H1 (cell line): ENCODE measurements around the gene FAM168B. TPM values are rescaled to one million over a fixed set of nuclear protein-coding genes. Genes with fewer than 3 reads are reported as not detected.

Experiments
- CTCF ChIA-PET: fragments of 300-600 bp; sonication (Branson Sonifier 250); formaldehyde crosslinking; loops from one replicate; lab custom pipeline; 2021; ENCODE audit not compliant: partially characterized antibody; lab: Charles Lee
- POLR2A ChIA-PET: fragments of 300-600 bp; sonication (Branson Sonifier 250); formaldehyde crosslinking; loops from one replicate; lab custom pipeline; 2021; ENCODE audit warnings: inconsistent platforms; ENCODE audit not compliant: partially characterized antibody; lab: Charles Lee
- DNase-seq, 2 experiments: peaks; one replicate each; pipeline versions ENCODE4 v3.0.0 to v3.0.0-alpha.2; 2010 to 2022; ENCODE audit warnings: low spot score in 2 of 2, low read depth in 1 of 2, mixed read lengths in 1 of 2
- FAIRE-seq: peaks from 2 replicates; lab custom pipeline; 2011; peaks lifted over from hg19 to GRCh38; lab: Jason Lieb, UNC
- H2AFZ ChIP-seq: 2 replicates; pipeline ENCODE4 v1.8.1; 2012; ENCODE audit warnings: low read length, inconsistent platforms
- H2AK5ac ChIP-seq: 2 replicates; pipeline ENCODE4 v1.6.1; 2013; ENCODE audit warnings: low read depth, low read length
- H2BK120ac ChIP-seq: replicated peaks from 2 replicates; pipeline ENCODE3; 2013; ENCODE audit warnings: low read depth, low read length, inconsistent platforms
- H2BK12ac ChIP-seq: 2 replicates; pipeline ENCODE4 v1.6.1; 2013; ENCODE audit warnings: low read depth, low read length
- H2BK15ac ChIP-seq: 2 replicates; pipeline ENCODE4 v1.6.1; 2013; ENCODE audit warnings: low read length
- H2BK20ac ChIP-seq: 2 replicates; pipeline ENCODE4 v1.6.1; 2013; ENCODE audit warnings: low read length
- H2BK5ac ChIP-seq: 2 replicates; pipeline ENCODE4 v1.6.1; 2013; ENCODE audit warnings: low read depth, low read length
- H3K14ac ChIP-seq: 2 replicates; pipeline ENCODE4 v1.6.1; 2013; ENCODE audit warnings: inconsistent platforms; ENCODE audit not compliant: insufficient read length
- H3K18ac ChIP-seq: 2 replicates; pipeline ENCODE4 v1.6.1; 2013; ENCODE audit warnings: low read length; ENCODE audit errors: extremely low read depth
- H3K23ac ChIP-seq: 2 replicates; pipeline ENCODE4 v1.6.1; 2013; ENCODE audit warnings: inconsistent platforms; ENCODE audit not compliant: insufficient read length
- H3K23me2 ChIP-seq: 2 replicates; pipeline ENCODE4 v1.6.1; 2013; ENCODE audit warnings: low read depth, low read length
- H3K27ac ChIP-seq: 2 replicates; pipeline ENCODE4 v1.6.1; 2011; ENCODE audit warnings: low read depth, low read length, inconsistent platforms
- H3K27me3 ChIP-seq, 4 experiments: replicated peaks in 1 of 4; 1 replicate in 1 of 4; 2 replicates in 3 of 4; pipeline versions ENCODE4 v1.6.1 to v1.8.1; 2011 to 2013; ENCODE audit warnings: low read length in 3 of 4, mild to moderate bottlenecking in 3 of 4, inconsistent platforms in 2 of 4, mixed read lengths in 2 of 4, moderate library complexity in 1 of 4; ENCODE audit not compliant: control insufficient read depth in 3 of 4, insufficient read depth in 3 of 4; ENCODE audit errors: extremely low read depth in 1 of 4
- H3K36me3 ChIP-seq, 4 experiments: 2 replicates each; pipeline versions ENCODE4 v1.6.1 to v1.8.1; 2011 to 2013; ENCODE audit warnings: mild to moderate bottlenecking in 4 of 4, low read length in 3 of 4, moderate library complexity in 2 of 4, control low read depth in 1 of 4, inconsistent platforms in 1 of 4; ENCODE audit not compliant: insufficient read depth in 4 of 4, control insufficient read depth in 2 of 4
- H3K4ac ChIP-seq: replicated peaks from 2 replicates; pipeline ENCODE3; 2013; ENCODE audit warnings: low read length, low read depth, mixed read lengths, inconsistent platforms; ENCODE audit not compliant: insufficient read length
- H3K4me1 ChIP-seq, 4 experiments: replicated peaks in 1 of 4; 1 replicate in 1 of 4; 2 replicates in 3 of 4; pipeline versions ENCODE4 v1.6.1 to v1.8.1; 2011 to 2013; ENCODE audit warnings: low read length in 3 of 4, inconsistent platforms in 2 of 4, mixed read lengths in 1 of 4; ENCODE audit not compliant: insufficient read depth in 4 of 4, control insufficient read depth in 3 of 4
- H3K4me2 ChIP-seq, 2 experiments: 2 replicates each; pipeline versions ENCODE4 v1.6.1 to v1.8.1; 2011 to 2013; ENCODE audit warnings: low read depth in 2 of 2, low read length in 2 of 2, control low read depth in 1 of 2, inconsistent platforms in 1 of 2, mild to moderate bottlenecking in 1 of 2; ENCODE audit not compliant: insufficient read depth in 1 of 2
- H3K4me3 ChIP-seq, 4 experiments: fragments of 200-600, 300-600 bp in 1 of 4; sonication (generic), shearing (Covaris generic), sonication (Bioruptor Twin) in 1 of 4; 2 replicates each; pipeline versions ENCODE4 v1.5.1 to v1.8.1; 2011 to 2016; ENCODE audit warnings: low read length in 4 of 4, low read depth in 3 of 4, control low read depth in 2 of 4, inconsistent platforms in 2 of 4, mild to moderate bottlenecking in 2 of 4, mixed read lengths in 1 of 4, moderate library complexity in 1 of 4; ENCODE audit not compliant: insufficient read depth in 2 of 4; ENCODE audit errors: extremely low read depth in 1 of 4
- H3K56ac ChIP-seq: replicated peaks from 2 replicates; pipeline ENCODE3; 2013; ENCODE audit warnings: low read depth, mild to moderate bottlenecking, mixed read lengths, low read length, inconsistent platforms; ENCODE audit not compliant: insufficient read length
- H3K79me1 ChIP-seq: 2 replicates; pipeline ENCODE4 v1.6.1; 2013; ENCODE audit warnings: low read depth, low read length, control low read depth
- H3K79me2 ChIP-seq, 2 experiments: 2 replicates each; pipeline versions ENCODE4 v1.6.1 to v1.8.1; 2012 to 2013; ENCODE audit warnings: low read length in 2 of 2, mild to moderate bottlenecking in 2 of 2, inconsistent platforms in 1 of 2; ENCODE audit not compliant: insufficient read depth in 2 of 2, control insufficient read depth in 1 of 2
- H3K9ac ChIP-seq, 4 experiments: replicated peaks in 1 of 4; 1 replicate in 1 of 4; 2 replicates in 3 of 4; pipeline versions ENCODE4 v1.6.1 to v1.8.1; 2011 to 2013; ENCODE audit warnings: low read depth in 3 of 4, low read length in 3 of 4, control low read depth in 2 of 4, mild to moderate bottlenecking in 2 of 4, moderate library complexity in 2 of 4, inconsistent platforms in 1 of 4; ENCODE audit errors: extremely low read depth in 1 of 4
- H3K9me3 ChIP-seq, 2 experiments: 2 replicates each; pipeline versions ENCODE4 v1.6.1 to v1.8.1; 2012 to 2013; ENCODE audit warnings: mild to moderate bottlenecking in 2 of 2, moderate library complexity in 2 of 2, control low read depth in 1 of 2, inconsistent platforms in 1 of 2, low read depth in 1 of 2, low read length in 1 of 2, mixed read lengths in 1 of 2; ENCODE audit not compliant: insufficient read depth in 2 of 2
- H4K20me1 ChIP-seq, 2 experiments: replicated peaks in 1 of 2; 2 replicates each; pipeline versions ENCODE3 to v1.8.1; 2011 to 2013; ENCODE audit warnings: inconsistent platforms in 2 of 2, low read length in 2 of 2, mild to moderate bottlenecking in 1 of 2; ENCODE audit not compliant: insufficient read depth in 2 of 2, control insufficient read depth in 1 of 2
- H4K5ac ChIP-seq: 2 replicates; pipeline ENCODE4 v1.6.1; 2013; ENCODE audit warnings: low read length, low read depth, mixed read lengths, inconsistent platforms; ENCODE audit not compliant: insufficient read length
- H4K8ac ChIP-seq: 2 replicates; pipeline ENCODE4 v1.8.0; 2013; ENCODE audit warnings: mild to moderate bottlenecking, moderate library complexity, low read length, inconsistent platforms; ENCODE audit not compliant: insufficient read depth; ENCODE audit errors: extremely low read depth
- H4K91ac ChIP-seq: replicated peaks from 2 replicates; pipeline ENCODE3; 2013; ENCODE audit warnings: low read length, mixed read lengths, inconsistent platforms; ENCODE audit not compliant: insufficient read length
- ASH2L ChIP-seq: fragments of 200-600, 300-600 bp; sonication (generic); IDR thresholded peaks from one replicate; pipeline ENCODE4 v1.7.1; 2017; ENCODE audit warnings: low read length
- BCL11A ChIP-seq, 2 experiments: IDR thresholded peaks; one replicate each; pipeline ENCODE4 v1.6.1; 2011; ENCODE audit warnings: low read depth in 2 of 2, low read length in 2 of 2, mild to moderate bottlenecking in 2 of 2
- CBX5 ChIP-seq: fragments of 300-800, 300-1000 bp; sonication (generic); IDR thresholded peaks from 2 replicates; pipeline ENCODE4 v1.7.1; 2016; ENCODE audit warnings: antibody characterized with exemption, low read length, low read depth
- EP300 ChIP-seq, 2 experiments: IDR thresholded peaks; 1 replicate in 1 of 2; 2 replicates in 1 of 2; pipeline ENCODE4 v1.6.1; 2011 to 2012; ENCODE audit warnings: low read depth in 2 of 2, low read length in 2 of 2, mild to moderate bottlenecking in 2 of 2, borderline replicate concordance in 1 of 2, inconsistent platforms in 1 of 2, moderate library complexity in 1 of 2
- HDAC2 ChIP-seq, 2 experiments: fragments of 300-600 bp in 1 of 2; sonication (generic) in 1 of 2; IDR thresholded peaks; 2 replicates each; pipeline ENCODE4 v1.6.1; 2011 to 2012; ENCODE audit warnings: low read depth in 2 of 2, low read length in 2 of 2, mild to moderate bottlenecking in 2 of 2, moderate library complexity in 2 of 2, borderline replicate concordance in 1 of 2, inconsistent platforms in 1 of 2
- KDM1A ChIP-seq: fragments of 200-600, 300-600 bp; sonication (generic); IDR thresholded peaks from 2 replicates; pipeline ENCODE4 v1.7.1; 2016; ENCODE audit warnings: mild to moderate bottlenecking, low read length, borderline replicate concordance
- KDM4A ChIP-seq: IDR thresholded peaks from one replicate; pipeline ENCODE4 v1.7.1; 2012; ENCODE audit warnings: low read depth, mild to moderate bottlenecking, moderate library complexity, low read length, inconsistent platforms; ENCODE audit not compliant: severe bottlenecking
- NANOG ChIP-seq: IDR thresholded peaks from 2 replicates; pipeline ENCODE4 v1.6.1; 2011; ENCODE audit warnings: low read length, low read depth, mild to moderate bottlenecking, inconsistent platforms; ENCODE audit not compliant: insufficient read depth, poor library complexity, severe bottlenecking
- NRF1 ChIP-seq: IDR thresholded peaks from 2 replicates; pipeline ENCODE4 v1.6.1; 2011; ENCODE audit warnings: mild to moderate bottlenecking, low read depth, low read length, improper control_type of control experiment
- SUZ12 ChIP-seq: fragments of 200-600 bp; sonication (generic); IDR thresholded peaks from 2 replicates; pipeline ENCODE4 v1.6.1; 2012; ENCODE audit warnings: mild to moderate bottlenecking, inconsistent platforms, low read length, moderate library complexity, mixed read lengths
- USF2 ChIP-seq: IDR thresholded peaks from 2 replicates; pipeline ENCODE4 v1.6.1; 2011; ENCODE audit warnings: low read length, improper control_type of control experiment
- YY1 ChIP-seq: IDR thresholded peaks from 2 replicates; pipeline ENCODE4 v1.6.1; 2011; ENCODE audit warnings: low read depth, mild to moderate bottlenecking, low read length
- WGBS, 2 experiments: shearing (Covaris generic) in 1 of 2; methylation state at CpG; one replicate each; pipeline versions ENCODE4 v1.1.6 to v1.1.7; 2013 to 2015; ENCODE audit warnings: low lambda C conversion rate in 2 of 2, mixed read lengths in 2 of 2, inconsistent platforms in 1 of 2, low coverage in 1 of 2, missing lambda C conversion rate in 1 of 2; ENCODE audit not compliant: insufficient replicate concordance in 2 of 2, insufficient coverage in 1 of 2, insufficient read length in 1 of 2; ENCODE audit errors: extremely low coverage in 1 of 2, missing lambda C conversion rate in 1 of 2; 5-methylcytosine and 5-hydroxymethylcytosine counted together
- polyA plus RNA-seq, 7 experiments: library from polyadenylated mRNA; depleted of rRNA in 3 of 7; stranded (reverse) in 5 of 7; unstranded in 2 of 7; fragments of >200 nt in 5 of 7; fragments of 200-250 nt in 2 of 7; gene quantifications; 1 replicate in 5 of 7; 2 replicates in 1 of 7; 4 replicates in 1 of 7; pipeline versions ENCODE4 v1.2.1 to v1.2.3, GENCODE V29; 2011 to 2013; ENCODE audit warnings: missing spikeins in 2 of 7, mixed read lengths in 2 of 7
- total RNA-seq: library from RNA; stranded (reverse); fragmentation: NEBNext Ultra II Directional; extraction: Animal tissue kit (Norgen Biotek cat#: 25700); gene quantifications from 2 replicates; pipeline ENCODE4 v1.2.1, GENCODE V29; 2021

FAM168B gene
- total and polyA plus RNA-seq, 2 of the 8 experiments (the other 6 are each of a cell fraction or from before 2014, with no cell fraction given): 61.9 to 123 TPM

- peaks cover 16 to 32% of the 10 kb centered on the region in 2 experiments for H4K20me1 ChIP-seq
- no peak overlapping the region for H4K91ac ChIP-seq
- no peak overlapping the region for H2BK120ac ChIP-seq
- H2AK5ac ChIP-seq: no peak overlapping the region
- no peaks in the 10 kb centered on the region for H3K9me3 ChIP-seq
- H3K4me2 ChIP-seq: no peak overlapping the region
- no peak overlapping the region for H3K4ac ChIP-seq
- FAIRE-seq (no peak), DNase-seq (no peak)
- peaks cover 0 to 15% of the 10 kb centered on the region in 2 experiments; a peak in 2 of 4 replicates for H3K79me2 ChIP-seq
- no peak overlapping the region for H2BK20ac ChIP-seq
- H3K27ac ChIP-seq: no peak overlapping the region
- no peak overlapping the region for H3K4me3 ChIP-seq
- no peak overlapping the region for H3K9ac ChIP-seq
- H3K14ac ChIP-seq: no peak overlapping the region
- H3K4me1 ChIP-seq: no peaks in the 10 kb centered on the region; a peak in 1 of 7 replicates
- H3K36me3 ChIP-seq: peaks cover 17 to 79% (median 53%) of the 10 kb centered on the region in 4 experiments; a peak in 7 of 8 replicates
- H3K23ac ChIP-seq: no peak overlapping the region
- H2AFZ ChIP-seq: no peak overlapping the region
- H3K56ac ChIP-seq: no peak overlapping the region
- H3K18ac ChIP-seq: no peak overlapping the region
- H2BK5ac ChIP-seq: no peak overlapping the region
- H4K5ac ChIP-seq: no peak overlapping the region
- no peaks in the 10 kb centered on the region for H3K27me3 ChIP-seq
- peaks cover 8% of the 10 kb centered on the region; the same call in 1 of the 2 replicates for H3K79me1 ChIP-seq
- no peak overlapping the region for H2BK12ac ChIP-seq
- 87% methylated on average over 8 of the region's 8 CpGs; no CpG with 5 or more reads in 1 of the 2 experiments for WGBS, 2 experiments
- POLR2A ChIA-PET: interaction anchor here (1.1 kb wide), 1 partner anchor 43 kb away, joined by 3 read pairs; no protein-coding TSS in a partner anchor
- H3K23me2 ChIP-seq: no peaks in the 10 kb centered on the region
- no peak overlapping the region; the same call in 1 of the 2 replicates for H4K8ac ChIP-seq
- no peak overlapping the region for H2BK15ac ChIP-seq
- CTCF ChIA-PET: interaction anchor here (0.8 to 2.0 kb wide), 2 partner anchors 13 to 53 kb away, joined by 3 to 4 read pairs; no protein-coding TSS in a partner anchor
- no peak for TF ChIP-seq USF2
- no peak for TF ChIP-seq BCL11A (IDR thresholded peaks at IDR 0.05; ENCODE audit: low read depth in 2 of 2, low read length in 2 of 2)
- TF ChIP-seq KDM4A: no peak
- TF ChIP-seq KDM1A: no peak
- no peak for TF ChIP-seq NRF1
- TF ChIP-seq HDAC2 (IDR thresholded peaks at IDR 0.05; ENCODE audit: borderline replicate concordance in 1 of 2, low read depth in 2 of 2, low read length in 2 of 2): no peak
- no peak for TF ChIP-seq EP300 (IDR thresholded peaks at IDR 0.05; ENCODE audit: borderline replicate concordance in 1 of 2, low read depth in 2 of 2, low read length in 2 of 2)
- TF ChIP-seq YY1: no peak
- TF ChIP-seq ASH2L: no peak
- TF ChIP-seq SUZ12: no peak
- no peak for TF ChIP-seq NANOG
- TF ChIP-seq CBX5: no peak
Observed at GRCh38 chr2:131050896-131051295, 42.4 kb downstream of the FAM168B start.
